Activated CD4-positive, alpha-beta memory T cell treated with anti-CD3 and anti-CD28 coated beads for 36 hours (primary cell): ENCODE measurements around the gene TCAP. TPM values are rescaled to one million over a fixed set of nuclear protein-coding genes. Genes with fewer than 3 reads are reported as not detected.

Experiments
- CTCF ChIA-PET: fragments of 350-600 bp; sonication (Branson Sonifier 250); formaldehyde crosslinking; loops from one replicate; lab custom pipeline; 2021; ENCODE audit warnings: antibody characterized with exemption, inconsistent platforms; lab: Charles Lee
- POLR2A ChIA-PET: fragments of 350-600 bp; sonication (Branson Sonifier 250); formaldehyde crosslinking; loops from one replicate; lab custom pipeline; 2021; ENCODE audit warnings: antibody characterized with exemption; lab: Charles Lee
- DNase-seq: peaks from one replicate; pipeline ENCODE4 v3.0.0-alpha.2; 2020
- H3K27ac Mint-ChIP-seq: one replicate; pipeline ENCODE4 v1.8.0; 2021; ENCODE audit warnings: mixed read lengths
- H3K27me3 Mint-ChIP-seq: one replicate; pipeline ENCODE4 v1.8.0; 2021; ENCODE audit warnings: mixed read lengths
- H3K36me3 Mint-ChIP-seq: one replicate; pipeline ENCODE4 v1.8.0; 2021; ENCODE audit warnings: mixed read lengths
- H3K4me1 Mint-ChIP-seq: one replicate; pipeline ENCODE4 v1.8.0; 2021; ENCODE audit warnings: low read depth, mixed read lengths
- H3K4me3 Mint-ChIP-seq: one replicate; pipeline ENCODE4 v1.8.0; 2021; ENCODE audit warnings: mild to moderate bottlenecking, mixed read lengths
- H3K9me3 Mint-ChIP-seq: one replicate; pipeline ENCODE4 v1.8.0; 2021; ENCODE audit warnings: mixed read lengths
- intact Hi-C: fragments of 100-400 bp; cut with micrococcal nuclease; formaldehyde crosslinking; loops from one replicate; pipeline ENCODE4 v1.15.1; 2023
- total RNA-seq, 2 experiments: library from RNA; stranded (reverse); gene quantifications; one replicate each; pipeline ENCODE4 v1.2.3, GENCODE V29; 2021

TCAP gene
- total RNA-seq, 2 experiments from 2014 or later: 0.80 to 0.90 TPM

DNA sequence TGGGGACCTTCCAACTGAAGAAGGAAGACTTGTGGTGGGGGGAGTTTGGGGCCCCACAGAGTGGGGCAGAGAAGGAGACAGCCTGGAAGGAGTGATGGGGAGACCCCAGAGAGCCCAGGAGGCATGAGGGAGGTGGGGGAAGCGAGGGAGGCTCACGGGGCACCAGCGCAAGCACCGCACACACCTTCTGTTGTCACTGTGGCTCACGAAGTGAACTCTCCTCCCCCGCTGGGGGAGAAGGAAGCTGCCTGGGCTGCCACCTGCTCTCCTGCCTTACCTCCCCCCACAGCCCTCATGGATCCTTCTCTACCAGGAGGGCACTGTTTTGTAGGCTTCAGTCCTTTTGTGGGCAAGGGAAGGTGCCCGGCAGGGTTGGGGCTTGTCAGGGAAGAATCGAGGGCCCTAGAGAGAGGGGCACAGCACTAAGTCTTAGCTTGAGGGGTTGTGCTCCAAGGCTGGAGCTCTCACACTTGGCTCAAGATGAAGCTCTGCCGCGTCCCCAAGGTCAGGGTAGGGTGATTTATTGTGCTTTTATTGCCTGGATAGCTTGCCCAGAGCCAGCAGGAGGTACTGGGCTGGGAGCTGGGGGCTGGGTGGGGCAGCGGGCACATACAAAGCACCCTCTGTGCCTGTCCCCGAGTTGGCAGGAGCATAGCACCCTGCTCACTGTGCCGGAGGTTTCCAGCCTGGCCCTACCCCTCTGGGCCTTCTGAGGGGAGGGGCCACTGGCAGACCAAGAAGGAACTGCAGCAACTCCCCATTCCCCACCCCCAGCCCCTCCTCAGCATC lies 32.8 kb upstream of the TCAP start:
- ChIA-PET POLR2A (no interaction called here), CTCF (interaction anchor here (1.6 to 7.6 kb wide), 4 partner anchors 11 to 84 kb away, joined by 4 to 178 read pairs (median 24); no protein-coding TSS in a partner anchor)
- Mint-ChIP-seq H3K27ac (no peak overlapping the region), H3K36me3 (no peaks in the 10 kb centered on the region), H3K9me3 (no peaks in the 10 kb centered on the region), H3K27me3 (peaks cover 19% of the 10 kb centered on the region), H3K4me3 (no peak overlapping the region), H3K4me1 (peaks cover 13% of the 10 kb centered on the region)
- no peak for DNase-seq
- intact Hi-C loops: no loop called here

GRCh38 chr17:39633570-39634183 lies 31.5 kb upstream of the TCAP start:
- POLR2A ChIA-PET: no interaction called here
- peaks cover 8% of the 10 kb centered on the region for H3K27me3 Mint-ChIP-seq
- peaks cover 3% of the 10 kb centered on the region for H3K36me3 Mint-ChIP-seq
- intact Hi-C loops: loop anchor here (1.0 kb wide), 1 partner anchor 11 kb away; no protein-coding TSS in a partner anchor
- no peaks in the 10 kb centered on the region for H3K9me3 Mint-ChIP-seq
- no peak overlapping the region for H3K27ac Mint-ChIP-seq
- CTCF ChIA-PET: interaction anchor here (0.6 to 7.6 kb wide), 11 partner anchors 11 to 246 kb away, joined by 3 to 178 read pairs (median 5); partner anchors contain the start of gene MIEN1
- peaks cover 25% of the 10 kb centered on the region for H3K4me1 Mint-ChIP-seq
- no peak overlapping the region for H3K4me3 Mint-ChIP-seq
- no peak for DNase-seq

DNA sequence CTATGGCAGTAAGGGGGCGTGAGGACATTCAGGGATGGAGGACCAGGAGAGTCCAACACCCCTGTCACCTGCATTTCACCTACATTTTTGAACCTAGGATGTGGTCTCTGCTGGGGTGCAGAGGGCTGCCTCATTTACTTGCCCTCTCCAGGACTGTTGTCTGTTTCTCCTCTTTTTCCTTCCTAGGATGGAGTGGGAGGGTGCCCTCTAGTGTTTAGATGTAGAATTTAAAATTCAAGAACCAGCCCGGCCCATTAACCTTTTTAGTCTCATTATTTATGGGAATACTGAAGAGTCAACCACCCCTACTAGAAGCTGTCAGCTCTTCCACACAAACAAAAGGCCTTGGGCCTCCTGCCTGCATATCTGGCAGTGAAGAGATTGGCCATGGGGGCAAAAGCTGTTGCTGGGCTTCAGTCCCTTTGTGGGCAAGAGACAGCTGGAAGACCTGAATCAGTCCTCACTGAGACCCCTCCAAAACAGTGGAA lies 30.7 kb upstream of the TCAP start:
- intact Hi-C loops: loop anchor here (1.0 kb wide), 1 partner anchor 12 kb away; no protein-coding TSS in a partner anchor
- Mint-ChIP-seq H3K36me3 (peaks cover 3% of the 10 kb centered on the region), H3K27ac (no peak overlapping the region), H3K9me3 (no peaks in the 10 kb centered on the region), H3K4me3 (no peak overlapping the region), H3K27me3 (peaks cover 7% of the 10 kb centered on the region), H3K4me1 (peaks cover 32% of the 10 kb centered on the region)
- ChIA-PET CTCF (interaction anchor here (0.6 to 7.6 kb wide), 20 partner anchors 10 to 1031 kb away, joined by 3 to 178 read pairs (median 3); partner anchors contain the start of genes MIEN1 and TCAP), POLR2A (no interaction called here)
- no peak for DNase-seq

GRCh38 chr17:39635614-39636176 lies 29.5 kb upstream of the TCAP start:
- CTCF ChIA-PET: interaction anchor here (0.9 to 7.6 kb wide), 10 partner anchors 12 to 122 kb away, joined by 3 to 178 read pairs (median 5); partner anchors contain the start of genes MIEN1 and TCAP

GRCh38 chr17:39636587-39636926 lies 28.6 kb upstream of the TCAP start:
- POLR2A ChIA-PET: no interaction called here
- H3K27ac Mint-ChIP-seq: peak overlapping the region; percentile 83
- no peaks in the 10 kb centered on the region for H3K9me3 Mint-ChIP-seq
- H3K4me1 Mint-ChIP-seq: peaks cover 46% of the 10 kb centered on the region
- H3K27me3 Mint-ChIP-seq: peaks cover 3% of the 10 kb centered on the region
- no peak for DNase-seq
- peaks cover 3% of the 10 kb centered on the region for H3K36me3 Mint-ChIP-seq
- H3K4me3 Mint-ChIP-seq: peak overlapping the region; percentile 88
- CTCF ChIA-PET: interaction anchor here (4.5 to 7.6 kb wide), 2 partner anchors 15 to 17 kb away, joined by 32 to 178 read pairs; no protein-coding TSS in a partner anchor
- intact Hi-C loops: loop anchor here (5.0 kb wide), 4 partner anchors 51 to 231 kb away; partner anchors contain the start of genes MIEN1, PGAP3 and ZPBP2

More at GRCh38 chr17:39635614-39636176, 29.5 kb upstream of the TCAP start:
- H3K4me3 Mint-ChIP-seq: peak overlapping the region; percentile 88
- POLR2A ChIA-PET: no interaction called here
- H3K4me1 Mint-ChIP-seq: peaks cover 43% of the 10 kb centered on the region
- H3K27ac Mint-ChIP-seq: peak overlapping the region; percentile 83
- no peaks in the 10 kb centered on the region for H3K9me3 Mint-ChIP-seq
- H3K36me3 Mint-ChIP-seq: peaks cover 3% of the 10 kb centered on the region
- intact Hi-C loops: loop anchor here (5.0 kb wide), 4 partner anchors 52 to 232 kb away; partner anchors contain the start of genes MIEN1, PGAP3 and ZPBP2
- DNase-seq: no peak
- peaks cover 7% of the 10 kb centered on the region for H3K27me3 Mint-ChIP-seq

DNA sequence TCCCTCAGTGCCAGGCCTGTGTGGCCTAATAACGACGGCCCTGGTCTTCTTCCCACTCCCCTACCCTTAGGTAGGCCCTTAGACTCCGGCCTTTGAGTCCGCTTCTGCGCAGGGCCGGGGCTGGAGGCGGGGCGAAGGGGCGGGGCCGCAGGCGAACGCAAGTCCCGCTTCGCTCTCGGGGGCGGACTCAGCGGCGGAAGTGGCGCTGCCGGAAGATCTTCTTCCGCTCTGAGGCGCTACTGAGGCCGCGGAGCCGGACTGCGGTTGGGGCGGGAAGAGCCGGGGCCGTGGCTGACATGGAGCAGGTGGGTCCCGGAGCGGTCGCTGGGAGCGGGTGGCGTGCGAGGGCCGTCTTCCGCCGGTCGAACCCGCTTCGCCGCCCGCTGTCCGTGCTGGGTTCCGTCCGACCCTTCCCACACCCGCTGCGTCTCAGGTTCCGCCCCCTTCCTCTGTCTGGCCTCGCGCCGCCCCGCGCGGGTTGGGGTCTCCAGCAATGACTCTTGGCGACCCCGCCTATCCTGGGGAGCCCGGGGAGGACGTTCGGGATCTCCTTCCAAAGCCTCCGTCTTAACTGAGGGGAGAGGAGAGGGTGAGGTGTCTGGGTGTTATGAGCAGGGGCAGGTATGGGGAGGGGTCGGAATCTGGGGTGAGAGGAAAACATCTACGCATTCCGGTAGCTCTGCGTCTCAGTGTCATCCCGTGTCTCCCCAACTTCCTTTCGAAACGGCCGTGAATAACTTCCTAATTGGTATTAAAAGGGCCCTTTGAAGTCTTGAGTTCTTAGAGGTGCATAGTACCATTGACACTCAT lies 28.0 kb upstream of the TCAP start, which contains the start of gene STARD3:
STARD3 (plus strand) TSS at position 218 of the 810 bp plus-strand sequence. CDS start 16,388 bp downstream, outside the sequence.
- H3K4me3 Mint-ChIP-seq: peak within 1 kb of the TSS; percentile 88
- H3K27me3 Mint-ChIP-seq: no peaks in the 10 kb centered on the region
- no peaks in the 10 kb centered on the region for H3K9me3 Mint-ChIP-seq
- ChIA-PET POLR2A (no interaction called here), CTCF (interaction anchor here (0.8 to 7.6 kb wide), 6 partner anchors 14 to 94 kb away, joined by 5 to 178 read pairs (median 18); no protein-coding TSS in a partner anchor)
- H3K27ac Mint-ChIP-seq: peak within 1 kb of the TSS; percentile 83
- peaks cover 51% of the 10 kb centered on the region for H3K4me1 Mint-ChIP-seq
- intact Hi-C loops: loop anchor here (5.0 kb wide), 4 partner anchors 50 to 230 kb away; partner anchors contain the start of genes MIEN1, PGAP3 and ZPBP2
- H3K36me3 Mint-ChIP-seq: peaks cover 3% of the 10 kb centered on the region
- peak; percentile 95 for DNase-seq

DNA sequence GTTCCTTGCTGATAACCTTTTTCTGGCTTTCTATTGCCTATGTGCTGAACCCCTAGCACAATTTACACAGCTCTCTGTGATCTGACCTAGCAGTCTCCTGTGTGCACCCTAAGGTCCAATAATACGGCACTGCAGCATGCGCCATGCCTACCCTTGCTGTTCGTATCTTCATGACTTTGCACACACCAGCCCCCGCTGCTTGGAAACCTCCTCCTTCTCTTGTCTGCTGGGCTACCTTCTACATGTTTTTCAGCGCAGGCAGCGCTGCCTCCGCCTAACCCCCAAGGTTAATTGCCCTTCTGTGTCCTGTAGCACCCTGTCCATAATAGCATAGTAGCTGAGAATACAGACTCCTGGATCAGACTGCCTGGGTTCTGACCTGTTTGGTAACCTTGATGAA lies 26.8 kb upstream of the TCAP start:
- no peaks in the 10 kb centered on the region for H3K9me3 Mint-ChIP-seq
- H3K4me1 Mint-ChIP-seq: peaks cover 61% of the 10 kb centered on the region
- no peaks in the 10 kb centered on the region for H3K27me3 Mint-ChIP-seq
- intact Hi-C loops: loop anchor here (5.0 kb wide), 4 partner anchors 49 to 229 kb away; partner anchors contain the start of genes MIEN1, PGAP3 and ZPBP2
- no peak overlapping the region for H3K27ac Mint-ChIP-seq
- H3K36me3 Mint-ChIP-seq: peaks cover 3% of the 10 kb centered on the region
- CTCF ChIA-PET: interaction anchor here (0.8 to 4.5 kb wide), 7 partner anchors 15 to 93 kb away, joined by 4 to 32 read pairs (median 6); partner anchors contain the start of gene PNMT
- peak overlapping the region; percentile 88 for H3K4me3 Mint-ChIP-seq
- DNase-seq: no peak
- POLR2A ChIA-PET: no interaction called here

- Mint-ChIP-seq H3K4me3 (no peak overlapping the region), H3K27me3 (no peaks in the 10 kb centered on the region), H3K4me1 (peaks cover 68% of the 10 kb centered on the region), H3K9me3 (no peaks in the 10 kb centered on the region), H3K27ac (no peak overlapping the region), H3K36me3 (peaks cover 3% of the 10 kb centered on the region)
- intact Hi-C loops: loop anchor here (5.0 kb wide), 4 partner anchors 48 to 228 kb away; partner anchors contain the start of genes MIEN1, PGAP3 and ZPBP2
- ChIA-PET POLR2A (no interaction called here), CTCF (interaction anchor here (0.5 to 4.5 kb wide), 7 partner anchors 15 to 247 kb away, joined by 4 to 32 read pairs (median 6); partner anchors contain the start of gene PNMT)
- DNase-seq: no peak
Measured at GRCh38 chr17:39639043-39639442, 26.1 kb upstream of the TCAP start.

- peaks cover 73% of the 10 kb centered on the region for H3K4me1 Mint-ChIP-seq
- H3K4me3 Mint-ChIP-seq: no peak overlapping the region
- no peaks in the 10 kb centered on the region for H3K27me3 Mint-ChIP-seq
- H3K36me3 Mint-ChIP-seq: peaks cover 3% of the 10 kb centered on the region
- intact Hi-C loops: loop anchor here (5.0 kb wide), 4 partner anchors 47 to 227 kb away; partner anchors contain the start of genes MIEN1, PGAP3 and ZPBP2
- no peak overlapping the region for H3K27ac Mint-ChIP-seq
- DNase-seq: no peak
- CTCF ChIA-PET: interaction anchor here (0.5 to 4.5 kb wide), 7 partner anchors 14 to 247 kb away, joined by 4 to 32 read pairs (median 4); partner anchors contain the start of gene PNMT
- POLR2A ChIA-PET: interaction anchor here (0.5 to 0.9 kb wide), 2 partner anchors 9 to 16 kb away, joined by 3 to 7 read pairs; no protein-coding TSS in a partner anchor
- H3K9me3 Mint-ChIP-seq: no peaks in the 10 kb centered on the region
Measured at GRCh38 chr17:39639566-39640458, 25.3 kb upstream of the TCAP start.
